DND-41 (cell line): Measurements from ENCODE around the gene C10orf143.

Source experiments
- CTCF ChIP-seq: IDR thresholded peaks from 2 replicates; pipeline ENCODE4 v1.5.1; 2012; ENCODE audit warnings: borderline replicate concordance, low read length, moderate library complexity, mild to moderate bottlenecking; ENCODE audit not compliant: poor library complexity, severe bottlenecking; ENCODE audit errors: extremely low read depth
- EZH2 ChIP-seq: IDR thresholded peaks from 3 replicates; pipeline ENCODE4 v1.6.1; 2012; ENCODE audit warnings: borderline replicate concordance, low read depth, mild to moderate bottlenecking, moderate library complexity, low read length, inconsistent platforms; ENCODE audit not compliant: severe bottlenecking

- TF ChIP-seq CTCF, result no peak
- TF ChIP-seq EZH2, result no peak
Observed at GRCh38 chr10:130015075-130015695, 95.4 kb downstream of the C10orf143 start.
